PC-9 (cell line): ENCODE results near the gene COMMD1.

Experiments used
- CTCF ChIP-seq: fragments of 200-600 bp; sonication (generic); conservative IDR thresholded peaks from 2 replicates; pipeline ENCODE4 v1.6.1; 2017; ENCODE audit warnings: mixed run types, antibody characterized with exemption, mild to moderate bottlenecking, moderate library complexity
- EZH2 ChIP-seq: fragments of 200-600 bp; sonication (generic); IDR thresholded peaks from 2 replicates; pipeline ENCODE4 v1.8.0; 2017; ENCODE audit warnings: antibody characterized with exemption, low read depth

GRCh38 chr2:62114564-62114963 is 209.1 kb downstream of the COMMD1 start:
- TF ChIP-seq CTCF, result no peak
- TF ChIP-seq EZH2, result no peak
